GM18519 (cell line): Measurements from ENCODE around the gene USP47.

Experiments used
- ATAC-seq: cut with Tn5 transposase; IDR thresholded peaks from one replicate; pipeline ENCODE4 v1.9.1; 2021; ENCODE audit warnings: mild to moderate bottlenecking, moderate library complexity; ENCODE audit not compliant: unreplicated experiment, low FRiP score

Gene USP47, protein sequence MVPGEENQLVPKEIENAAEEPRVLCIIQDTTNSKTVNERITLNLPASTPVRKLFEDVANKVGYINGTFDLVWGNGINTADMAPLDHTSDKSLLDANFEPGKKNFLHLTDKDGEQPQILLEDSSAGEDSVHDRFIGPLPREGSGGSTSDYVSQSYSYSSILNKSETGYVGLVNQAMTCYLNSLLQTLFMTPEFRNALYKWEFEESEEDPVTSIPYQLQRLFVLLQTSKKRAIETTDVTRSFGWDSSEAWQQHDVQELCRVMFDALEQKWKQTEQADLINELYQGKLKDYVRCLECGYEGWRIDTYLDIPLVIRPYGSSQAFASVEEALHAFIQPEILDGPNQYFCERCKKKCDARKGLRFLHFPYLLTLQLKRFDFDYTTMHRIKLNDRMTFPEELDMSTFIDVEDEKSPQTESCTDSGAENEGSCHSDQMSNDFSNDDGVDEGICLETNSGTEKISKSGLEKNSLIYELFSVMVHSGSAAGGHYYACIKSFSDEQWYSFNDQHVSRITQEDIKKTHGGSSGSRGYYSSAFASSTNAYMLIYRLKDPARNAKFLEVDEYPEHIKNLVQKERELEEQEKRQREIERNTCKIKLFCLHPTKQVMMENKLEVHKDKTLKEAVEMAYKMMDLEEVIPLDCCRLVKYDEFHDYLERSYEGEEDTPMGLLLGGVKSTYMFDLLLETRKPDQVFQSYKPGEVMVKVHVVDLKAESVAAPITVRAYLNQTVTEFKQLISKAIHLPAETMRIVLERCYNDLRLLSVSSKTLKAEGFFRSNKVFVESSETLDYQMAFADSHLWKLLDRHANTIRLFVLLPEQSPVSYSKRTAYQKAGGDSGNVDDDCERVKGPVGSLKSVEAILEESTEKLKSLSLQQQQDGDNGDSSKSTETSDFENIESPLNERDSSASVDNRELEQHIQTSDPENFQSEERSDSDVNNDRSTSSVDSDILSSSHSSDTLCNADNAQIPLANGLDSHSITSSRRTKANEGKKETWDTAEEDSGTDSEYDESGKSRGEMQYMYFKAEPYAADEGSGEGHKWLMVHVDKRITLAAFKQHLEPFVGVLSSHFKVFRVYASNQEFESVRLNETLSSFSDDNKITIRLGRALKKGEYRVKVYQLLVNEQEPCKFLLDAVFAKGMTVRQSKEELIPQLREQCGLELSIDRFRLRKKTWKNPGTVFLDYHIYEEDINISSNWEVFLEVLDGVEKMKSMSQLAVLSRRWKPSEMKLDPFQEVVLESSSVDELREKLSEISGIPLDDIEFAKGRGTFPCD (N-terminal part only)

GRCh38 chr11:11841723-11842420 lies at the start of gene USP47:
USP47 (plus strand) TSS chr11:11841972; CDS start chr11:11842186, 214 bp downstream.
- ATAC-seq, result peak; percentile 52

DNA sequence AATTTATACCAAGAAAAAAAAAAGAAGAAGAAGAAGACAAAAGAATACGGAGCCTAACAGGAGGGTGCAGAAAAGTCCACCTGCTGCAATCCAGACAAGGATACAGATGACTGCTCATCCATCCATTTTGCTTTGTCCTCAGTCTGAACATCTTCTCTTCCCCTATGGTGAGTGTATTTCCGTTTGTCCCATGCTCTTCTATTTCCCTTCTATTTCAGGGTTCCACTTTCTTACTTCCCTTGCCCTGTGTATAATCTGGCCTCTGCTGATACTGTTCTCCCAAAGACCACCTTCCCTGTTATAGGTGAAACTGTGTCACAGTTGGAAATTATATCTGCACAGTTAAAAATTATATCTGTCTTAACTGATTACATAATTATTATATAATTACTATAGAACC lies 48.7 kb upstream of the USP47 start:
- ATAC-seq, result no peak

GRCh38 chr11:11798586-11799438 lies 43.0 kb upstream of the USP47 start:
- no peak for ATAC-seq

GRCh38 chr11:11805228-11805627 lies 36.5 kb upstream of the USP47 start:
- ATAC-seq, result no peak

- ATAC-seq, result no peak
These were observed 35.7 kb upstream of the USP47 start for GRCh38 chr11:11806074-11806473.

- no peak for ATAC-seq
These were observed 35.2 kb upstream of the USP47 start for GRCh38 chr11:11806586-11806985.

GRCh38 chr11:11807811-11808782 lies 33.7 kb upstream of the USP47 start:
- no peak for ATAC-seq

GRCh38 chr11:11808992-11809615 lies 32.7 kb upstream of the USP47 start:
- no peak for ATAC-seq

DNA sequence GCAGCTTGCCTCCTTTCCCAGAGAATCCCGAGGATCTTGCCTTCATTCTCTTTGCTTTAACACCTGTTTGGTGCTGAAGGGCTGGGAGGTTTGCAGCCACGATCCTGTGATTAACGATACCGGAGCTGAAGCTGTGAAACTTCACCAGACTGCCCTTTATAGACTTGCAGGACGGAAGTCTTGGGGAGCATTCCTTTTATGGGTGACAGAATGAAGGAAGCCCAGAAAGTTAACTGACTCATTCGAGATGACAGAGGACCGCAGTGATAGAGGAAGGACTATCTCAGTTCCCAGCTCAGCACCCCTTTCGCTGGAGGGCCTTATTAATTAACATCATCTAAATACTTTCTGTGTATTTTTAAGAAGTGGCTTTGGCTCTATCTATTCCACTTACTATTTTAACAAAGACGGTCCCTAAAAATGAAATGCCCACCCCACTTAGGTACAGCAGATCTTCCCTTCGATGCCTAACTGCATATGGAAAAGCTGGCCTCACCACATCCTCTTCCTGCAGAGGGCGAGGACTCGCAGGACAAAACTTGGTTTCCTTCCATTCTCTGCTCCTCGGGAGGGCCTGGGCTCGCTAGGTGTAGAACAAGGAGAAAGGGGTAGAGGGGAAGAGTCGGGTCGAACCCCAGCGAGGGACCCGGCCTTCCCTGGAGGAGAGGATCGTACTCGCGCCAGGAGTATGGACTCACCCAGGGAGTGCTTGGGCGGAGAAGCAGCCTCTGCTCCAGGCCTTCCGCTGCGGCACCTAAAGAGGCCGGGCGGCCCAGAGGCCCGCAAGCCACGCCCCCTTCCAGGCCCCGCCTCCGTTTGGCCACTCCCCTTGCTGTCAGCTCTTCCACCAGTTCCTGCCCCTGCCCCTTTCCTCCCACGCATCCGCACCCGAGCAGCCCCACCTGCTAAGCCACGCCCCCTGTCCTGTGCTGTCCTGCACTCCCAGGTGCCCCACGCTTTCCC lies 30.7 kb upstream of the USP47 start:
- ATAC-seq, result no peak

DNA sequence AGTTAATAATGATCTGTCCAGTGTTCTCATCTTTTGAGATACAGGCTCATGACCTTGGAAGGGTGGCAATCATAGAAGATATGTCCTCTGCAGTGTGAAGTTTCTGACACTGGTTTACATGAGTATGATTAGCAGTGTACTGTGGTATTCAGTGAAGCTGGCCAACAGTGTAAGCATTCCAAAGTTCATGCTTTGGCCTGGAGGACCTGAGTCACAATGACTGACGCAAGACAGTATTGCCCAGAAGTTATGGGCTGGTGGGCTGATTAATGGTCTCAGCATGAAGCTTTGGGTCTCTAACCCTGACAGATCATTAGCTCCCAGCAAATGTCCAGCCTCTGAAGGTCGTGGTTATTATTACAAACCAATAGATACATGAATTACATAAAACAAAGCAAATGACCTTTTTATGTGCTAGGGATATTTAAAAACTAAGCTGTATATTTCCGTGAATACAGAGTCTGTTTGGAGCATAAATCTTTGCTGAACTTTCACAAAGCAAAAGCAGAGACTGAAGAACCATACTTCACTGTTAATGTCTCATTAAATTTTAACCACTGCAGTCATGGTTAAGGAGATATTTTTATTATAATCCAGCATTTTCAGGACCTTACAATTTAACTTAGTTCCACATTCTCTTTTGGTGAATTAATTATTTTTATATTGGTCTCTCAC lies 28.3 kb upstream of the USP47 start:
- no peak for ATAC-seq

- no peak for ATAC-seq
These were observed 26.9 kb upstream of the USP47 start for GRCh38 chr11:11814614-11815452.

GRCh38 chr11:11816511-11817314 lies 25.1 kb upstream of the USP47 start:
- ATAC-seq, result no peak

DNA sequence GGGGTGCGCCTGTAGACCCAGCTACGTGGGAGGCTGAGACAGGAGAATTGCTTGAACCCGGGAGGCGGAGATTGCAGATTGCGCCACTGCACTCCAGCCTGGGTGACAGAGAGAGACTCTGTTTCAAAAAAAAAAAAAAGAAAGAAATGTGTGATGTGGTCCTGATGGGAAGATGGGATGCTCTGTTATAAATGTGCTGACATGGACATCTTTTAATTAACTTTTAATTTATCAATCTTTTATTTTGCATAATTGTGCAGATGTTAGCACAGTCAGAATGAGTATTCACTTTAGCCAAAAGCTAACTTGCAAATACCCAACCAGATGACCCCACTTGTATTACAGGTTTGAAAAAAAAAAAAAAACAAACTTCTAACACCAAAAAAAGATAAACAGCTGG lies 23.8 kb upstream of the USP47 start:
- no peak for ATAC-seq

DNA sequence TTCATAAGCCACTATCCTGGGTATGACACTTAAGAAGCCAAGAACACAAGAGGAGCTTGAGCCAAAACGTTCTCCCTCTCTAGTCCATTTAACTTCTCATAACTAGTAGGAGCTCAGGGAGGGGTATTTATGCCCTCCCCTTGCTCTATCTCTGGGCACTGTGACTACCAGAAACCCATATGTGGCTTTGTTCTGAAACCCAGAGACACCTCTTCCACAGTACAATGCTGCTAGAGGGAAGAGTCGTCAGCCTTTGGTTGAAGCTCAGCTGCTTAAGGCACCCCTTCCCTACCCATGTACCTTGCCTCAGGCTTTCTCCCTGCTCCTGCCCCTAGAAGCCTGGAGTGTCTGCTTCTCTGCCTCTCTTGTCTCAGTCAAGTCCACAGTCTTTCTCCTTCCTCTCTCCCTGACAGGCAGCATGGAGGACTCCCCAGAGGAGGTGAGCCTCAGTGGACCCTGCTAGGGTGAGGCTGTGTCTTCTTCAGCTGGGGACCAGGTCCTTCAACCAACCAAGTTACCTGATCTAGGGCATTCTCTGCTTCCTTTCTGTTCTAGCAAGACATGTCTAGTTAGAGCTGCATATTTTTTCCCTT lies 23.1 kb upstream of the USP47 start:
- no peak for ATAC-seq
